Left colon (tissue), 2 donors: Measurements from ENCODE around the gene PMP22. TPM values are rescaled to one million over a fixed set of nuclear protein-coding genes. Genes with fewer than 3 reads are reported as not detected.
"Not testable (repeated sequence)": the region's sequence is repeated elsewhere in the genome, so short reads cannot be mapped to it uniquely, and the experiment has no call there.

Source experiments
- ATAC-seq: fragments of 200-7000 bp; cut with Tn5 transposase; one replicate; pipeline ENCODE4 v1.9.1; 2020; ENCODE audit warnings: mild to moderate bottlenecking, moderate library complexity
- DNase-seq, 2 donors: peaks; one replicate each; pipeline ENCODE4 v3.0.0-alpha.2; 2020
- intact Hi-C, 2 donors: fragments of 100-400 bp; cut with DNase I in 1 of 2; cut with micrococcal nuclease in 1 of 2; formaldehyde crosslinking; loops; one replicate each; pipeline versions ENCODE4 v1.11.2 to v1.14.0; 2022; cut with DNase I, micrococcal nuclease
- total RNA-seq, 2 donors: library from RNA; stranded (reverse); fragmentation: NEBNext Ultra II Directional; extraction: Animal tissue kit (Norgen Biotek cat#: 25700); gene quantifications; one replicate each; pipeline ENCODE4 v1.2.1, GENCODE V29; 2021
- donor health status: DM: no; HTN: no; CAD: no.
- donor health status: DM: yes; HTN: yes; CAD: no.

Gene PMP22
- total RNA-seq, 2 donors from 2014 or later, result 22.5 to 52.8 TPM

- intact Hi-C loops, result no loop called here
- DNase-seq (no peak), ATAC-seq (no peak)
These were observed 31.2 kb downstream of the PMP22 start for GRCh38 chr17:15233971-15234370.

GRCh38 chr17:15233022-15233805 lies 31.9 kb downstream of the PMP22 start:
- ATAC-seq, result peak; percentile 38
- no peak for DNase-seq
- intact Hi-C loops, result no loop called here

DNA sequence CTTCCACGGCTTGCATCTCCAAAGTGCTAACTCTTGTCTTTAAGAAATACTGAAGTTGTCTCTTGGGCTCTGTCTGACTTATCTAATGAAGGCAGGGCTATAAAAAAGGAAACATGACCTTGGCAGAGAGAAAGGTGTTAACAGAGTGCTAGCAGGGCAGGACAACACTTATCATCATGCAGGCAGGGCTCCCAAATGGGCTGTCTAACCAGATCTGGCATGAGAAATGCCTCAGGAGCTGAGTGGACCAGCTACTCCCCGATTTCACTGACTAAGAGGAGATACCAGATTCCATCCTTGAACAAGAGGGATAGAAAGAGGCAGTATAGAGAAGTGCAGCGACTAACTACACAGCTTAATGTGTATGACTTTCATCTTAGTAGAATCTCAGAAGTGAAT lies 32.6 kb downstream of the PMP22 start:
- ATAC-seq (no peak), DNase-seq (no peak)
- intact Hi-C loops, result no loop called here

GRCh38 chr17:15231851-15232516 lies 33.1 kb downstream of the PMP22 start:
- no peak for DNase-seq

DNA sequence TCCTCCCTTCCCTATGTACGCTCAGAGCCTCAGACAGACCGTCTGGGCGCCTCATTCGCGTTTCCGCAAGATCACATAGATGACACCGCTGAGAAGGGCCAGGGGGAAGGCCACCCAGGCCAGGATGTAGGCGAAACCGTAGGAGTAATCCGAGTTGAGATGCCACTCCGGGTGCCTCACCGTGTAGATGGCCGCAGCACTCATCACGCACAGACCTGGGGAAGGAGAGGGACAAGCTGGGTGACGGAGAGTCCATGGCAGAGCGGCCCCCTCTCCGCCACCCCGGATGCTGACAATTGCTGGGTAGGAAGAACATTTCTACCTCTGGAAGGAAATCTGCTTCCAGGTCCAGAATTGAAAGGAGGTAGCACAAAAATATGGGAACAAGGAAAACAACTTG lies 34.3 kb downstream of the PMP22 start:
- intact Hi-C loops, result no loop called here
- no peak for ATAC-seq
- DNase-seq, result no peak

More at GRCh38 chr17:15231851-15232516, 33.1 kb downstream of the PMP22 start:
- intact Hi-C loops, result no loop called here
- no peak for ATAC-seq

DNA sequence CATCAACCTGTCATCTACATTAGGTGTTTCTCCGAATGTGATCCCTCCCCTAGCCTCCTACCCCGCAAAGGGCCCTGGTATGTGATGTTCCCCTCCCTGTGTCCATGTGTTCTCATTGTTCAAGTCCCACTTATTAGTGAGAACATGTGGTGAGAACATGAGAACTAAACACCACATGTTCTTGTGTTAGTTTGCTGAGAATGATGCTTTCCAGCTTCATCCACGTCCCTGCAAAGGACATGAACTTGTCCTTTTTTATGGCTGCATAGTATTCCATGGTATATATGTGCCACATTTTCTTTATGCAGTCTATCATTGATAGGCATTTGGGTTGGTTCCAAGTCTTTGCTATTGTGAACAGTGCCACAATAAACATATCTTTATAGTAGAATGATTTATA lies 43.3 kb downstream of the PMP22 start:
- intact Hi-C loops, ATAC-seq, DNase-seq: not testable (repeated sequence)

DNA sequence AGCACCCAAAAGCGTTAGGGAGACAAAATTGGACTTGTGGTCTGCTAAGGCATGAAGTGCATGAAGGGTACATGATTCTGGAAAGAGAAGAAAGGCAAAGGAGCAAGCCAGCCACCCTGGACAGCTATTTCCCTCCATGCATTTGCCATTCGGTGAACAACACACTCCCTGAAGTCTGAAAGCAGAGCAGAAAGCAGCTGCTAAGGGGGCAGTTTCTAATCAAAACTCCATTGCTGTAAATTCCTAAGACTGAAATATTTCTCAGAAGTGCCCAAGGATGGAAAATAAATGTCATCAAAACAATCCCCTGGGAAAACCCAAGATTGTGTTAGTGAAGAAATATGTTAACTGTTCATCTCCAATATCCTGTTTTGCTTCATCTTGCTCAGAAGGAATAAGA lies 44.3 kb downstream of the PMP22 start:
- DNase-seq, result no peak
- intact Hi-C loops, result no loop called here
- ATAC-seq, result no peak

- ATAC-seq (no peak), DNase-seq (no peak)
- intact Hi-C loops, result no loop called here
These were observed 48.6 kb downstream of the PMP22 start for GRCh38 chr17:15216481-15216880.

DNA sequence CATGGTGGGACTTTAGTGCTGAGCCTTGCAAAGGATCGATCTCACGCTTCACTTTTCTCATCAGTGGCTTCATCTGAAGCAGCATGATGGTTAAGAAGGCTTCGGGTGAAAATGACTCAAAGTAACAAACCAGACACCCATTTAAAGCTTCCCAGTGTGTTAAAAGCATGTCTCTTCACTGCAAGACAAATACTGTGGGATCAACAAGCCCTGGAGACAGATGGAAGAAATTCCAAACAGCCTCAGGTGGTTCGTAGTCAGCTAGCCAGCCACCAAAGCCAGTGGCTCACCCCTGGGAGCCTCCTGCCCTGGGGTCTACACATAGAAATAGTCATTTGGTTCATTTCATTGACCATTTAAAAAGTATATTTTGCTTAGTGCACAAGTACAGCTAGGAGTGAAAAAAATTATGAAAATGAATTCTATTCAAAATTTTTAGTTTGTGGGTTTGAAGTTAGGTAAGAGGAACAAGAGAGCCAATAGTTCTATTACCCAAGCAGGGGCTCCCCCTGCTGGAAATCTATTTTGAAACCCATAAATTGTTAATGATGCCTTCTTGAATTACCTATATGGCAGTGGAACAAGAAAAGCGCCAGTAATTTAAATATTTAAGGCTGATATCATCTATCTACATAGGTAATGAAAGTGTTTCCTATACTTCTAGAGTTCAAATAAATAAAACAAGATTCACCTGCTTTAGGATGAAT lies 51.6 kb downstream of the PMP22 start:
- ATAC-seq, result no peak
- DNase-seq, result no peak
- intact Hi-C loops, result no loop called here

GRCh38 chr17:15210247-15210646 lies 54.9 kb downstream of the PMP22 start:
- intact Hi-C loops, result no loop called here
- ATAC-seq (no peak), DNase-seq (no peak)

DNA sequence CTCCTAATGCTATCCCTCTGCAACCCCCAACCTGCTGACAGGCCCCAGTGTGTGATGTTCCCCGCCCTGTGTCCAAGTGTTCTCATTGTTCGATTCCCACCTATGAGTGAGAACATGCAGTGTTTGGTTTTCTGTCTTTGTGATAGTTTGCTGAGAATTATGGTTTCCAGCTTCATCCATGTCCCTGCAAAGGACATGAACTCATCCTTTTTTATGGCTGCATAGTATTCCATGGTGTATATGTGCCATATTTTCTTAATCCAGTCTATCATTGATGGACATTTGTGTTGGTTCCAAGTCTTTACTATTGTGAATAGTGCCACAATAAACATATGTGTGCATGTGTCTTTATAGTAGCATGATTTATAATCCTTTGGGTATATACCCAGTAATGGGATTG lies 62.1 kb downstream of the PMP22 start:
- ATAC-seq, DNase-seq, intact Hi-C loops: not testable (repeated sequence)

- DNase-seq, ATAC-seq, intact Hi-C loops: not testable (repeated sequence)
These were observed 64.6 kb downstream of the PMP22 start for GRCh38 chr17:15200574-15200973.

GRCh38 chr17:15197229-15197628 lies 67.9 kb downstream of the PMP22 start:
- intact Hi-C loops, result no loop called here
- ATAC-seq, result no peak
- no peak for DNase-seq

GRCh38 chr17:15194859-15195277 lies 70.3 kb downstream of the PMP22 start:
- ATAC-seq (no peak), DNase-seq (no peak)
- intact Hi-C loops, result no loop called here

- ATAC-seq (no peak), DNase-seq (no peak)
- intact Hi-C loops, result no loop called here
These were observed 79.5 kb downstream of the PMP22 start for GRCh38 chr17:15185625-15185991.

DNA sequence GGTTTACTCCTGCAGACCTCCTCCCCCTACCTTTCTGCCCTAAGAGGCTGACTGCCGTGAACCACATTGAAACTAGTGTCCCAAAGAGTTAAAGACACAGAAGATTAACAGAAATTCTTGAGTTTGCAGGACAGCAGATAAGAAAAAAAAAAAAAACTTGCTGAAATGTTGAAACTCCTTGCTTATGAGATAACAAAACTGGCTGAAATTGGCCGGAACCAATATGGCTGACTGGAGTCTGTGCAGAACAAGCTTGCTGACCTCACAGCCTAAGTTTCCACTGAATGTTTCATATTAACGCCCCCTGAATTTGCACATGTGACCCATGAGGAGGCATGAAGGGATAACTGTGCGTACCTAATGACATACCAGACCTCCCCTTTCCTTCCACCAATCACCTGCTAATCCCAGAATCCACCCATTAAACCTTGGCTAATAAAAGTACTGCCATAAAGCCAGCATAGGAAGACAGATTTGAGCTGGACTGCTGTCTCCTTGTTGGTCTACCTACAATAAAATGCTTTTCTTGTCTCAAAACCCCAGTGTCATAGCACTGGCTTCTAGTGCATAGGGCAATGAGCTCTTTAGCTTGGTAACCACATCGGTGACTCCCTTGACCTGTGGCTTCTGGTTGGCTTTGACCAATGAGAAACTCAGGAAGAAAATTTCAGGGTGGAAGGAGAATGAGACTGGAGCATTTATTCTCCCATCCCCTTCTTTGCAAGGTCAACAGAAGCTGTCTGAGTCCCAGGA lies 80.1 kb downstream of the PMP22 start:
- DNase-seq (no peak), ATAC-seq (no peak)
- intact Hi-C loops, result no loop called here

DNA sequence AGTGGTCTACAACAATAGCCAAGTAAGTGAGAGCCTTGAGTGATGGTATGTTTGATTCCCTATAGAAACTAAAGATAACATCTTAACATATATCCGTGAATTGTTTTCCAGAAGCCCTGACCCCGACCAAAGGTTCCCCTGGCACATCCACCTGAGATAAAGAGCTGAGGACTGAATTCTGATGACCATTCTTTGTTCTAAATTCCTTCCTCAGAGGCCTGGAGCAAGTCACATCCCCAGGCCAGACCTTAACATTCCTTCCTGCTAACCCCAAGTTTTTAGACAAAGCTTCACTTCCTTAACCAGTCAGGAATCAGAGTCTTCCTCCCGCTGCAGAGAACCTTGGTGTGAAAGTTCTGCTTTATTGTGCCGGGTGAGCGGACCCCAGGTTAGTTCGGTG lies 83.3 kb downstream of the PMP22 start:
- DNase-seq, result no peak
- intact Hi-C loops, result no loop called here
- no peak for ATAC-seq

DNA sequence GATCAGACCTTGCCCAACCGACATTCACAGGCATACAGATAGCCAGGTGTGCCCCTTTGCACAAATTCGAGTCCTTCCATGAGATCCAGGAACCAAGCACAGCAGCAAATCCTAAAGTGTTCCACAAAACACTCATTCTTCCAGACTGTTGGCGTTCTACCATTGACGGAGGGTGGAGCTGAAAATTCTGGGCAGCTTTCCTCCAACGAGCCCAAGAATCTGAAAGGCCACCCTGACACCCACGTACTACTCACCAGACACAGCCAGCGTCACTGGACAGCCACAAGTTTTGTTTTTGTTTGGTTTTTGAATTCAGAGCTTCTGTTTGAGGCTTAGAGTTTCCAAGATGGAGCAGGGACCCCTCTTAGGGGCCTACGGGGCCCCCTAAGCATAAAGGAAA lies 83.8 kb downstream of the PMP22 start:
- intact Hi-C loops, result no loop called here

GRCh38 chr17:15180121-15180561 lies 85.0 kb downstream of the PMP22 start:
- DNase-seq (no peak), ATAC-seq (no peak)
- intact Hi-C loops, result no loop called here

More for the DNA sequence above, 83.8 kb downstream of the PMP22 start:
- ATAC-seq, result no peak
- no peak for DNase-seq
